HCT116 (cell line): ENCODE measurements around the gene DAO.
A peak's percentile ranks its signal among the peaks of the same experiment; 100 is the strongest.

Source experiments
- POLR2A ChIP-seq: IDR thresholded peaks from 2 replicates; pipeline ENCODE4 v1.7.0; 2011; ENCODE audit warnings: borderline replicate concordance; ENCODE audit not compliant: insufficient read depth, insufficient read length; ENCODE audit errors: extremely low read depth
- POLR2AphosphoS5 ChIP-seq: IDR thresholded peaks from 2 replicates; pipeline ENCODE4 v1.6.1; 2011; ENCODE audit warnings: mild to moderate bottlenecking, low read depth, low read length, moderate library complexity
- SRF ChIP-seq: IDR thresholded peaks from 2 replicates; pipeline ENCODE4 v1.6.1; 2012; ENCODE audit warnings: low read depth
- TCF7L2 ChIP-seq: IDR thresholded peaks from 2 replicates; pipeline ENCODE4 v1.7.0; 2011; ENCODE audit warnings: borderline replicate concordance, inconsistent platforms; ENCODE audit not compliant: insufficient read depth, insufficient read length; ENCODE audit errors: extremely low read depth
- ZNF274 ChIP-seq: fragments of 200-500 bp; sonication (Bioruptor generic); IDR thresholded peaks from 2 replicates; pipeline ENCODE4 v1.6.1; 2014; ENCODE audit warnings: mild to moderate bottlenecking, low read depth, low read length, inconsistent platforms
- TF ChIP-seq, protein P1 (sequence below), 3 experiments: fragments of 200-600 bp in 1 of 3; sonication (generic) in 1 of 3; IDR thresholded peaks in 2 of 3; conservative IDR thresholded peaks in 1 of 3; 2 replicates each; pipeline ENCODE4 v1.5.1; 2012 to 2017; ENCODE audit warnings: low read depth in 2 of 3, low read length in 2 of 3, antibody characterized with exemption in 1 of 3, borderline replicate concordance in 1 of 3, control low read depth in 1 of 3, mild to moderate bottlenecking in 1 of 3, mixed read lengths in 1 of 3, mixed run types in 1 of 3, moderate library complexity in 1 of 3; ENCODE audit not compliant: insufficient read depth in 1 of 3

DNA sequence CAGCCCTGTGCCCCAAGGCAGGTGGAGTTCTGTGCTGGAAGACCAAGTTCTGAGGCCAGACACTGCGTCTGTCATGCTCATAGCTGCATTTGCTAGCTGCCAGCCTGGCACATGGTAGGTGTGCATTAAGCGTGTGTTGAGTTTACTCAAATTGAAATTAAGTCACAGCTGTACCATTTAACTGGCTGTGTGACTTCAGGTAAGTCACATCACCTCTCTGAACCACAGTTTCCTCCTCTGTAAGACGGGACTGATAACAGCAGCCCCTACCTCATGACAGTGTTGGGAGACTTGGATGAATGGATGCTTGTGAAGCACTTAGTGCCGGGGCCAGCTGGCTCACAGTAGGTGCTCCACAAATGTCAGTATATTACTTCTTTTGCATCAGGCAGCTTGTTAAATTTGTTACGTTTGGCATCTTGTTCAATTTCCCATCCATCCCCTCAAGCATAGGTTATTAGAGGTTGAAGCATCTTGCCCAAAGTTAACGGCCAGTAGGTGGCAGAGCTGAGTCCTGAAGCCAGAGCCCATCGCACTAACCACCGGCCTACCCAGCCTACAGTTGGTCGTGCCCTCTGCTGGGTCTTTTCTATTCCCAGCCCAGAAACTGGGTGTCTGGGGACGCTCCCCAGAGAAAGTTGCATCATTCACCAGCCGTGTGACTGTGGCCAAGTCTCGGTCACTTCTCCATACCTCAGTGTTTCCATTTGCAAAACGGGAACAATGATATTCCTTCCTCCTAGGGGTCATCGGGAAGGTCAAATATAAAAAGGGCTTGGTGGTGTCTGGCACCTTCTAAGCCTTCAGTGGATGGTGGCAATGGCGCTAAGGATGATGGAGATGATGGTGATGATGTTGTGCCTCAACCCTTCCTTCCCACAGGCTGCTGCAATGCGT is 4.5 kb downstream of the DAO start:
- TF ChIP-seq POLR2AphosphoS5 (no peak), POLR2A (no peak), ZNF274 (no peak), TCF7L2 (no peak), SRF (no peak)
- TF ChIP-seq, protein P1, sequence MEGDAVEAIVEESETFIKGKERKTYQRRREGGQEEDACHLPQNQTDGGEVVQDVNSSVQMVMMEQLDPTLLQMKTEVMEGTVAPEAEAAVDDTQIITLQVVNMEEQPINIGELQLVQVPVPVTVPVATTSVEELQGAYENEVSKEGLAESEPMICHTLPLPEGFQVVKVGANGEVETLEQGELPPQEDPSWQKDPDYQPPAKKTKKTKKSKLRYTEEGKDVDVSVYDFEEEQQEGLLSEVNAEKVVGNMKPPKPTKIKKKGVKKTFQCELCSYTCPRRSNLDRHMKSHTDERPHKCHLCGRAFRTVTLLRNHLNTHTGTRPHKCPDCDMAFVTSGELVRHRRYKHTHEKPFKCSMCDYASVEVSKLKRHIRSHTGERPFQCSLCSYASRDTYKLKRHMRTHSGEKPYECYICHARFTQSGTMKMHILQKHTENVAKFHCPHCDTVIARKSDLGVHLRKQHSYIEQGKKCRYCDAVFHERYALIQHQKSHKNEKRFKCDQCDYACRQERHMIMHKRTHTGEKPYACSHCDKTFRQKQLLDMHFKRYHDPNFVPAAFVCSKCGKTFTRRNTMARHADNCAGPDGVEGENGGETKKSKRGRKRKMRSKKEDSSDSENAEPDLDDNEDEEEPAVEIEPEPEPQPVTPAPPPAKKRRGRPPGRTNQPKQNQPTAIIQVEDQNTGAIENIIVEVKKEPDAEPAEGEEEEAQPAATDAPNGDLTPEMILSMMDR (IDR thresholded peaks at IDR 0.05 in 2 of 3, conservative IDR thresholded peaks at IDR 0.05 in 1 of 3; ENCODE audit: borderline replicate concordance in 1 of 3, insufficient read depth in 1 of 3, low read depth in 2 of 3, low read length in 2 of 3), result peak; percentile 43 to 83 (median 81); a peak in 5 of 6 replicates
